ES-I3 (cell line): ENCODE data around the gene MYO16.
A peak's percentile ranks its signal among the peaks of the same experiment; 100 is the strongest.

Experiments
- H3K36me3 ChIP-seq: 2 replicates; pipeline ENCODE4 v1.6.1; 2013; ENCODE audit warnings: mild to moderate bottlenecking, low read length, control low read depth, moderate library complexity; ENCODE audit not compliant: insufficient read depth
- H3K4me1 ChIP-seq: 2 replicates; pipeline ENCODE4 v1.6.1; 2013; ENCODE audit warnings: mild to moderate bottlenecking, control low read depth, low read length; ENCODE audit not compliant: insufficient read depth
- H3K9ac ChIP-seq: 2 replicates; pipeline ENCODE4 v1.6.1; 2013; ENCODE audit warnings: low read depth, mild to moderate bottlenecking, low read length, moderate library complexity
- H3K9me3 ChIP-seq: 2 replicates; pipeline ENCODE4 v1.6.1; 2013; ENCODE audit warnings: mild to moderate bottlenecking, low read length, moderate library complexity; ENCODE audit not compliant: control insufficient read depth, insufficient read depth

The MYO16 gene

GRCh38 chr13:109180905-109181425 lies 551.6 kb downstream of the MYO16 start:
- Histone ChIP-seq H3K4me1 (peaks cover 14% of the 10 kb centered on the region), H3K9me3 (no peaks in the 10 kb centered on the region), H3K9ac (no peak overlapping the region), H3K36me3 (no peaks in the 10 kb centered on the region)

- Histone ChIP-seq H3K9me3 (no peaks in the 10 kb centered on the region), H3K4me1 (peaks cover 14% of the 10 kb centered on the region), H3K9ac (no peak overlapping the region), H3K36me3 (no peaks in the 10 kb centered on the region)
Observed at GRCh38 chr13:109182777-109183465, 553.5 kb downstream of the MYO16 start.

GRCh38 chr13:109191413-109191812 lies 562.0 kb downstream of the MYO16 start:
- Histone ChIP-seq H3K4me1 (peaks cover 21% of the 10 kb centered on the region), H3K9me3 (no peaks in the 10 kb centered on the region), H3K9ac (no peak overlapping the region), H3K36me3 (no peaks in the 10 kb centered on the region)

- peaks cover 28% of the 10 kb centered on the region for H3K4me1 ChIP-seq
- no peaks in the 10 kb centered on the region for H3K9me3 ChIP-seq
- H3K36me3 ChIP-seq, result no peaks in the 10 kb centered on the region
- no peak overlapping the region for H3K9ac ChIP-seq
Observed at GRCh38 chr13:109192306-109192705, 562.9 kb downstream of the MYO16 start.

GRCh38 chr13:109196948-109197347 lies 567.5 kb downstream of the MYO16 start:
- peak overlapping the region; percentile 24; the same call in 1 of the 2 replicates for H3K9ac ChIP-seq
- no peaks in the 10 kb centered on the region for H3K36me3 ChIP-seq

GRCh38 chr13:109198585-109198984 lies 569.2 kb downstream of the MYO16 start:
- Histone ChIP-seq H3K36me3 (no peaks in the 10 kb centered on the region), H3K9me3 (no peaks in the 10 kb centered on the region), H3K9ac (no peak overlapping the region), H3K4me1 (peaks cover 30% of the 10 kb centered on the region)

More at GRCh38 chr13:109196948-109197347, 567.5 kb downstream of the MYO16 start:
- Histone ChIP-seq H3K9me3 (no peaks in the 10 kb centered on the region), H3K4me1 (peaks cover 43% of the 10 kb centered on the region)

- H3K9me3 ChIP-seq, result no peaks in the 10 kb centered on the region
- H3K4me1 ChIP-seq, result peaks cover 26% of the 10 kb centered on the region
- H3K9ac ChIP-seq, result no peak overlapping the region
- no peaks in the 10 kb centered on the region for H3K36me3 ChIP-seq
Observed at GRCh38 chr13:109199280-109199679, 569.9 kb downstream of the MYO16 start.

- H3K36me3 ChIP-seq, result no peaks in the 10 kb centered on the region
- H3K4me1 ChIP-seq, result peaks cover 26% of the 10 kb centered on the region
- no peaks in the 10 kb centered on the region for H3K9me3 ChIP-seq
- H3K9ac ChIP-seq, result no peak overlapping the region
Observed at GRCh38 chr13:109200556-109200955, 571.1 kb downstream of the MYO16 start.

GRCh38 chr13:109203587-109203986 lies 574.2 kb downstream of the MYO16 start:
- Histone ChIP-seq H3K9ac (no peak overlapping the region), H3K36me3 (no peaks in the 10 kb centered on the region), H3K9me3 (no peaks in the 10 kb centered on the region), H3K4me1 (peaks cover 12% of the 10 kb centered on the region)

- Histone ChIP-seq H3K4me1 (peaks cover 8% of the 10 kb centered on the region), H3K9ac (no peak overlapping the region), H3K36me3 (no peaks in the 10 kb centered on the region), H3K9me3 (no peaks in the 10 kb centered on the region)
Observed at GRCh38 chr13:109204252-109204651, 574.8 kb downstream of the MYO16 start.

GRCh38 chr13:109204657-109205056 lies 575.2 kb downstream of the MYO16 start:
- no peak overlapping the region for H3K9ac ChIP-seq
- peaks cover 8% of the 10 kb centered on the region for H3K4me1 ChIP-seq
- H3K36me3 ChIP-seq, result no peaks in the 10 kb centered on the region
- H3K9me3 ChIP-seq, result no peaks in the 10 kb centered on the region

- H3K9ac ChIP-seq, result no peak overlapping the region
- H3K36me3 ChIP-seq, result no peaks in the 10 kb centered on the region
- H3K4me1 ChIP-seq, result peaks cover 6% of the 10 kb centered on the region
- no peaks in the 10 kb centered on the region for H3K9me3 ChIP-seq
Observed at GRCh38 chr13:109205315-109205714, 575.9 kb downstream of the MYO16 start.

- Histone ChIP-seq H3K9ac (no peak overlapping the region), H3K36me3 (no peaks in the 10 kb centered on the region), H3K9me3 (no peaks in the 10 kb centered on the region), H3K4me1 (peaks cover 7% of the 10 kb centered on the region)
Observed at GRCh38 chr13:109206616-109207015, 577.2 kb downstream of the MYO16 start.

GRCh38 chr13:109207622-109208021 lies 578.2 kb downstream of the MYO16 start:
- Histone ChIP-seq H3K9ac (no peak overlapping the region), H3K4me1 (peaks cover 7% of the 10 kb centered on the region), H3K9me3 (no peaks in the 10 kb centered on the region), H3K36me3 (no peaks in the 10 kb centered on the region)

GRCh38 chr13:109208522-109208921 lies 579.1 kb downstream of the MYO16 start:
- Histone ChIP-seq H3K9me3 (no peaks in the 10 kb centered on the region), H3K9ac (no peak overlapping the region), H3K36me3 (no peaks in the 10 kb centered on the region), H3K4me1 (peaks cover 7% of the 10 kb centered on the region)
